ENCODE data around the gene FALEC.

The FALEC gene

DNA sequence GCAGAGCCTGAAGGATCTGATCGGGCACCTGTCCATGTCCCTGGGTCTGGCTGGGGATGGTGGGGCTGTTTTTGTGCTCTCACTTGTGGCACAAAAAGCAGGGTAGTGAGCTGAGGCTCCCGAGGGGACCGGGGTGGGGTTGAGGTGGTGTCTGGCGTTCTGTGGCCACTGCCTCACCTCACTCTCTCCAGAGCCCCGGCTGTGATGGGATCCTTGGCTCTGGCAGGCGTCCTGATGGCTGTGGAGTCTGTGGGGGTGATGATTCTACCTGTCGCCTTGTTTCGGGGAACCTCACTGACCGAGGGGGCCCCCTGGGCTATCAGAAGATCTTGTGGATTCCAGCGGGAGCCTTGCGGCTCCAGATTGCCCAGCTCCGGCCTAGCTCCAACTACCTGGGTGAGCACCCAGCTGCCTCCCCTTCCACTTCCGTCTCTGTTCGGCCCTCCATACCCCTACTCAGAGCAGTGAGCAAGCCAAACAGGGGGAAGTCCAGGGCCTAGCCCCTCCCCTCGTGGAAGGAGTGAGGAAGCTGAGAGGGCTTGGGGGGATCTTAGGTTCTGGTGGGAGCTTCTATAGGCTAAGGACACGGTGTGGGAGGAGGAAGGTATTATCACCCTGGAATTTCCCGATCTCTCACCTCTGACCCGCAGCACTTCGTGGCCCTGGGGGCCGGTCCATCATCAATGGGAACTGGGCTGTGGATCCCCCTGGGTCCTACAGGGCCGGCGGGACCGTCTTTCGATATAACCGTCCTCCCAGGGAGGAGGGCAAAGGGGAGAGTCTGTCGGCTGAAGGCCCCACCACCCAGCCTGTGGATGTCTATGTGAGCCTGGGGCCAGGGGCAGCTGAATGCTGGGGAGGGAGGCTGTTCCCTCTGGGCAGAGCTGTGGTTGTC, 40.7 kb downstream of the FALEC start:
- DNase-seq (ENCODE audit: low spot score), result no peak
- TF ChIP-seq, protein P1, sequence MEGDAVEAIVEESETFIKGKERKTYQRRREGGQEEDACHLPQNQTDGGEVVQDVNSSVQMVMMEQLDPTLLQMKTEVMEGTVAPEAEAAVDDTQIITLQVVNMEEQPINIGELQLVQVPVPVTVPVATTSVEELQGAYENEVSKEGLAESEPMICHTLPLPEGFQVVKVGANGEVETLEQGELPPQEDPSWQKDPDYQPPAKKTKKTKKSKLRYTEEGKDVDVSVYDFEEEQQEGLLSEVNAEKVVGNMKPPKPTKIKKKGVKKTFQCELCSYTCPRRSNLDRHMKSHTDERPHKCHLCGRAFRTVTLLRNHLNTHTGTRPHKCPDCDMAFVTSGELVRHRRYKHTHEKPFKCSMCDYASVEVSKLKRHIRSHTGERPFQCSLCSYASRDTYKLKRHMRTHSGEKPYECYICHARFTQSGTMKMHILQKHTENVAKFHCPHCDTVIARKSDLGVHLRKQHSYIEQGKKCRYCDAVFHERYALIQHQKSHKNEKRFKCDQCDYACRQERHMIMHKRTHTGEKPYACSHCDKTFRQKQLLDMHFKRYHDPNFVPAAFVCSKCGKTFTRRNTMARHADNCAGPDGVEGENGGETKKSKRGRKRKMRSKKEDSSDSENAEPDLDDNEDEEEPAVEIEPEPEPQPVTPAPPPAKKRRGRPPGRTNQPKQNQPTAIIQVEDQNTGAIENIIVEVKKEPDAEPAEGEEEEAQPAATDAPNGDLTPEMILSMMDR (IDR thresholded peaks at IDR 0.05; ENCODE audit: extremely low read depth, insufficient read depth, missing control alignments), result no peak
- in situ Hi-C loops (cut with MboI; ENCODE audit: low pct_unique_long_range_greater_than_20kb, low sequenced_read_pairs, unreplicated experiment), result no loop called here

DNA sequence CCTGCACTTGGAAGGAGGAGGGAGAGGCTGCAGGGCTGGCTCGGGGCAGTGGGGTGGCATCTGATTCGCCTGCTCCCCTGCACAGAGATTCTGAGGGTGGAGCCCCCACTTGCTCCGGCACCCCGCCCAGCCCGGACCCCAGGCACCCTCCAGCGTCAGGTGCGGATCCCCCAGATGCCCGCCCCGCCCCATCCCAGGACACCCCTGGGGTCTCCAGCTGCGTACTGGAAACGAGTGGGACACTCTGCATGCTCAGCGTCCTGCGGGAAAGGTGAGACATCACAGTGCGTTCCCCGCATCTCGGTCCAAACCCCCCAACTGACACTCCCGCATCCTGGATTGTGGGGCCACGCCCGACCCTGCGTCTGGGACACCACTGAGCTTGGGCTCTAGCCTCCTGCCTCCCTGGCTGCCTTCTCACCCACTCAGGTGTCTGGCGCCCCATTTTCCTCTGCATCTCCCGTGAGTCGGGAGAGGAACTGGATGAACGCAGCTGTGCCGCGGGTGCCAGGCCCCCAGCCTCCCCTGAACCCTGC, 41.6 kb downstream of the FALEC start:
- TF ChIP-seq, protein P1 (IDR thresholded peaks at IDR 0.05; ENCODE audit: extremely low read depth, insufficient read depth, missing control alignments), result no peak
- no peak for DNase-seq (ENCODE audit: low spot score)
- in situ Hi-C loops (cut with MboI; ENCODE audit: low pct_unique_long_range_greater_than_20kb, low sequenced_read_pairs, unreplicated experiment), result no loop called here

GRCh38 chr1:150557813-150558212, 42.3 kb downstream of the FALEC start:
- in situ Hi-C loops (cut with MboI; ENCODE audit: low pct_unique_long_range_greater_than_20kb, low sequenced_read_pairs, unreplicated experiment), result no loop called here
- DNase-seq (ENCODE audit: low spot score), result no peak
- TF ChIP-seq, protein P1 (IDR thresholded peaks at IDR 0.05; ENCODE audit: extremely low read depth, insufficient read depth, missing control alignments), result no peak

DNA sequence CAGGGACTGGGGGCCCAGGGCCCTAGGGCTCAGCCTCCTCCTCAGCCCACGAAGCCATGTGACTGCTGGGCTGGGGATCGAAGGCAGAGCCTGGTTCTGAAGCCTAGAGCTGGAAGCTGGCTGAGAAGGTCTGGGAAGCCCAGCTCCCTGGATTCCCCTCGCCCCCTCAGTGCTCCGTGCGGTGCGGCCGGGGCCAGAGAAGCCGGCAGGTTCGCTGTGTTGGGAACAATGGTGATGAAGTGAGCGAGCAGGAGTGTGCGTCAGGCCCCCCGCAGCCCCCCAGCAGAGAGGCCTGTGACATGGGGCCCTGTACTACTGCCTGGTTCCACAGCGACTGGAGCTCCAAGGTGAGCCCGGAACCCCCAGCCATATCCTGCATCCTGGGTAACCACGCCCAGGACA, 42.8 kb downstream of the FALEC start:
- TF ChIP-seq, protein P1 (IDR thresholded peaks at IDR 0.05; ENCODE audit: extremely low read depth, insufficient read depth, missing control alignments), result no peak
- no peak for DNase-seq (ENCODE audit: low spot score)
- in situ Hi-C loops (cut with MboI; ENCODE audit: low pct_unique_long_range_greater_than_20kb, low sequenced_read_pairs, unreplicated experiment), result no loop called here

DNA sequence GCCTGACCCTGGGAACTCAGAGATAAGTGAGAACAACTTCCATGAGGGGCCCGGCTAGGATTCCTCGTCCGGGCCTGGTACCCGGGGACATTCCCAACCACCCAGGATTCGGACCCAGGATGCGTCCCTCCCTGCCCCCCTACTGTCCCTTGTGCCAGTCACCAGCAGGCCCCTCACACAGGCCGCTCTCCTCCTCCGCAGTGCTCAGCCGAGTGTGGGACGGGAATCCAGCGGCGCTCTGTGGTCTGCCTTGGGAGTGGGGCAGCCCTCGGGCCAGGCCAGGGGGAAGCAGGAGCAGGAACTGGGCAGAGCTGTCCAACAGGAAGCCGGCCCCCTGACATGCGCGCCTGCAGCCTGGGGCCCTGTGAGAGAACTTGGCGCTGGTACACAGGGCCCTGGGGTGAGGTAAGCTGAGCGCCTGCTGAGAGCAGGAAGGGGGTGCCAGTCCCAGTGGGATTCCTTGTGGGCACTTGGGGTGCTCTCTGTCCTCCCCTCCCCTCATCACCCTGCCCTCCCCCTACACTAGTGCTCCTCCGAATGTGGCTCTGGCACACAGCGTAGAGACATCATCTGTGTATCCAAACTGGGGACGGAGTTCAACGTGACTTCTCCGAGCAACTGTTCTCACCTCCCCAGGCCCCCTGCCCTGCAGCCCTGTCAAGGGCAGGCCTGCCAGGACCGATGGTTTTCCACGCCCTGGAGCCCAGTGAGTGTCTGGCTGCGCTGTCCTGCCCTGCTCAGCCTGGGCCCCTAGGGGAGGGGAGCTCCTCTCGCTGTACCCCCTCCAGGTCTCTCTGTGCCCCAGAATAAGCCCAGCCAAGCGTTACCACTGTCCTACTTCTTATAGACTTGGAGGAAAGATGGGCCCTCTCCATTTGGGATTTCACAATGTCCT, 43.5 kb downstream of the FALEC start:
- no peak for DNase-seq (ENCODE audit: low spot score)

DNA sequence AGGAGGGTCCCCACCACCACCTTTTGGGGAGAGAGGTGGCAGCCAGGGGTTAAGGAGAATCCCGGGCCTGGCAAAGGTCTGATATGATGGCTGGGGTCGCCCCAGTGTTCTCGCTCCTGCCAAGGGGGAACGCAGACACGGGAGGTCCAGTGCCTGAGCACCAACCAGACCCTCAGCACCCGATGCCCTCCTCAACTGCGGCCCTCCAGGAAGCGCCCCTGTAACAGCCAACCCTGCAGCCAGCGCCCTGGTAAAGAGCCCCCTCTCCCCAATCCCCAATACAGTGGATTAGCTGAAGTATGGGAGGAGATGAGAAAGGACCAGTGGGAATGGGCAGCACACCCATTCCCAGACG, 44.1 kb downstream of the FALEC start:
- TF ChIP-seq, protein P1 (IDR thresholded peaks at IDR 0.05; ENCODE audit: extremely low read depth, insufficient read depth, missing control alignments), result no peak
- in situ Hi-C loops (cut with MboI; ENCODE audit: low pct_unique_long_range_greater_than_20kb, low sequenced_read_pairs, unreplicated experiment), result loop anchor here (10.0 kb wide), 1 partner anchor 55 kb away; no protein-coding TSS in a partner anchor
- no peak for DNase-seq (ENCODE audit: low spot score)

More for the DNA sequence above, 43.5 kb downstream of the FALEC start:
- in situ Hi-C loops (cut with MboI; ENCODE audit: low pct_unique_long_range_greater_than_20kb, low sequenced_read_pairs, unreplicated experiment), result no loop called here
- TF ChIP-seq, protein P1 (IDR thresholded peaks at IDR 0.05; ENCODE audit: extremely low read depth, insufficient read depth, missing control alignments), result no peak

All from GM13977 (cell line).